Prostate gland (tissue), 2 donors: ENCODE measurements around the gene TK1. TPM values are rescaled to one million over a fixed set of nuclear protein-coding genes. Genes with fewer than 3 reads are reported as not detected.

Source experiments
- DNase-seq: peaks from one replicate; pipeline ENCODE4 v3.0.0-alpha.2; 2019; ENCODE audit warnings: low spot score
- H3K27ac ChIP-seq, 2 donors: fragments of 200-600 bp; sonication (generic); 2 replicates each; pipeline ENCODE4 v1.5.1; 2017 to 2019
- H3K27me3 ChIP-seq: fragments of 200-600 bp; sonication (generic); replicated peaks from 2 replicates; pipeline ENCODE4 v1.5.1; 2019; ENCODE audit not compliant: insufficient read depth
- H3K36me3 ChIP-seq, 2 donors: fragments of 200-600 bp; sonication (generic); 1 replicate in 1 of 2; 2 replicates in 1 of 2; pipeline versions ENCODE4 v1.5.1 to v1.8.1; 2017 to 2019
- H3K4me1 ChIP-seq: fragments of 200-600 bp; sonication (generic); replicated peaks from 2 replicates; pipeline ENCODE4 v1.5.1; 2019
- H3K4me3 ChIP-seq, 2 donors: fragments of 200-600 bp; sonication (generic); 2 replicates each; pipeline ENCODE4 v1.5.1; 2017 to 2019
- H3K9me3 ChIP-seq: fragments of 200-600 bp; sonication (generic); 2 replicates; pipeline ENCODE4 v1.5.1; 2017
- CTCF ChIP-seq, 4 experiments: fragments of 200-600 bp in 2 of 4; fragments of 450-650 bp in 2 of 4; sonication (generic) in 2 of 4; IDR thresholded peaks; 1 replicate in 3 of 4; 2 replicates in 1 of 4; pipeline ENCODE4 v1.5.1; 2016 to 2019; ENCODE audit warnings: antibody characterized with exemption in 4 of 4, mild to moderate bottlenecking in 2 of 4, moderate library complexity in 2 of 4
- POLR2A ChIP-seq: fragments of 450-650 bp; IDR thresholded peaks from one replicate; pipeline ENCODE4 v1.6.1; 2016; ENCODE audit warnings: antibody characterized with exemption, mild to moderate bottlenecking
- POLR2AphosphoS5 ChIP-seq: sonication (generic); formaldehyde crosslinking; IDR thresholded peaks from one replicate; pipeline ENCODE4 v1.6.1; 2017; ENCODE audit warnings: antibody characterized with exemption
- WGBS: methylation state at CpG from one replicate; pipeline ENCODE4 v1.1.5; 2018; 5-methylcytosine and 5-hydroxymethylcytosine counted together
- intact Hi-C: fragments of 100-400 bp; cut with DNase I; formaldehyde crosslinking; loops from one replicate; pipeline ENCODE4 v1.14.2; 2022
- total RNA-seq, 2 donors: library from RNA; depleted of rRNA; stranded (reverse); fragments of >200 nt; gene quantifications; one replicate each; pipeline ENCODE4 v1.1.0, GENCODE V29; 2016

The TK1 gene
- total RNA-seq, 2 donors from 2014 or later: 10.8 to 11.2 TPM

DNA sequence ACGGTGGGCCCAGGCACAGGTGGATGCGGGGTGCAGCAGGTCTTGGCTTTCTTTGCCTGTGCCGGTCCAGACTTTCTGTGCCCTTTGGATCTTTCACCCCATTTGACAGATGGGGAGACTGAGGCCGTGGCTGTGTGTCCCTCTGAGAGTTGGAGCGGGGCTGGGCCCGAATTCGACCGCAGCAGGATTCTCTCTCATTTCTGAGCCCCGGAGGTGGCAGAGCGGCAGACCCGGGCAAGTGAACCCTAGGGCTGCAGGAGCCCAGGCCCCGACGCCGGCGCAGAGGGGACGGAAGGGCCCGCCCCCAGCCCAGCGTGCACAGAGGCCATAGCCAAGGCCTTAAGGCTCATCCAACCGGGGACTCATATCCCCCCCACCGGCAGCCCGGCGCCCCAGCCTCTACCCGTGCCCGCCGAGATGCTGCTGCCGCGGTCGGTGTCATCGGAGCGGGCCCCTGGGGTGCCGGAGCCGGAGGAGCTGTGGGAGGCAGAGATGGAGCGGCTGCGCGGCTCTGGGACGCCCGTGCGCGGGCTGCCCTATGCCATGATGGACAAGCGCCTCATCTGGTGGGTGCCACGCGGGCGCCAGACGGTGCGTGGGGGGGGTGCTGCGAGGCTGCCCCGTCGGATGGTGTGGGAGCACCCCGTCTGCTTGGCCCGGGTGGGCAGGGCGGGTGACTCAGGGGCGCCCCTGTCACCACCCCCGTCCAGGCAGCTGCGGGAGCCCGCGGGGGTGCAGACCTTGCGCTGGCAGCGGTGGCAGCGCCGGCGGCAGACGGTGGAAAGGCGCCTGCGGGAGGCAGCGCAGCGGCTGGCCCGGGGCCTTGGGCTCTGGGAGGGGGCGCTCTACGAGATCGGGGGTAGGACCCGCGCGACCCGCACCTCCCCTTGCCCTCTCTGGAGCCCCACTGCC is 55.4 kb downstream of the TK1 start:
- no peak for DNase-seq
- 30% methylated on average over 52 of the region's 74 CpGs for WGBS
- intact Hi-C loops: no loop called here
- H3K4me1 ChIP-seq: peaks cover 10% of the 10 kb centered on the region
- no peaks in the 10 kb centered on the region for H3K36me3 ChIP-seq
- peak overlapping the region; percentile 13 to 27 for H3K4me3 ChIP-seq
- H3K27ac ChIP-seq: peak overlapping the region in 1 of 2 donors; percentile 4
- no peaks in the 10 kb centered on the region for H3K9me3 ChIP-seq
- TF ChIP-seq POLR2AphosphoS5 (no peak), CTCF (IDR thresholded peaks at IDR 0.05) (no peak), POLR2A (no peak)
- no peaks in the 10 kb centered on the region for H3K27me3 ChIP-seq

DNA sequence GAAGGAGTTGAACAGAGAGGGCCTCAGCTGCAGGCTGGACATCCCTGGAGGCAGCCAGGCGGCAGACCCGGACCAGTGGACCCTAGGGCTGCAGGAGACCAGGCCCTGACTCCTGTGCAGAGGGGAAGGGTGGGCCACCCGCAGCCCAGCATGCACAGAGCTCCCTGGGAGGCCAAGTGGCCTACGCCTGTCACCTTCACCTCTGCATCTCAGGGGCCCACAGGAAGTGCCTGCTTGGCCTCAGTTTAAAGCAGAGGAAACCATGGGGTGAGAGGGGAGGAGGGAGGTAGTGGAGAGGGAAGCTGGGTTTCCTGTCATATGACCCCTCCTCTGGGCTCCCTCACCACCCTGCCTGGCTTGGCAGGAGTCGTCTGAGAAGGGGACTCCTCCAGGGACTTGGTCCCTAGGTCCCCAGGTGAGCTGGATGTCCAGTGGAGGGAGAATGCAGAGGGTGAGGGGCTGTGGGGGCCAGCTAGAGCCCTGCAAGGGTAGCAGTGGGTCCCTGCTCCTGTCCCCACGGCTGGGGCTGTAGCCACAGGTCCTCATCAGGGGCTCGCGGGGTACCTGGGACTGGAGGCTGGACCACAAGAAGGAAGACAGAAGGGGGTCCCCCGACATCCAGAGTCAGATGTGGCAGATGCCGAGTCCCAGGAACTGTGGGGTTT is 56.3 kb downstream of the TK1 start, which contains the start of gene TMC8:
Gene TMC8, plus strand, starts transcription at position 335 of the 665 bp plus-strand sequence. CDS start 818 bp downstream, outside the sequence.
- H3K9me3 ChIP-seq: no peaks in the 10 kb centered on the region
- DNase-seq: no peak
- WGBS: 89% methylated on average over 10 of the region's 10 CpGs
- H3K4me3 ChIP-seq: peak within 1 kb of the TSS; percentile 13 to 27
- intact Hi-C loops: no loop called here
- no peaks in the 10 kb centered on the region for H3K36me3 ChIP-seq
- H3K4me1 ChIP-seq: peaks cover 12% of the 10 kb centered on the region
- H3K27ac ChIP-seq: no peak within 1 kb of the TSS
- no peaks in the 10 kb centered on the region for H3K27me3 ChIP-seq
- TF ChIP-seq CTCF (IDR thresholded peaks at IDR 0.05) (no peak), POLR2A (no peak), POLR2AphosphoS5 (no peak)

DNA sequence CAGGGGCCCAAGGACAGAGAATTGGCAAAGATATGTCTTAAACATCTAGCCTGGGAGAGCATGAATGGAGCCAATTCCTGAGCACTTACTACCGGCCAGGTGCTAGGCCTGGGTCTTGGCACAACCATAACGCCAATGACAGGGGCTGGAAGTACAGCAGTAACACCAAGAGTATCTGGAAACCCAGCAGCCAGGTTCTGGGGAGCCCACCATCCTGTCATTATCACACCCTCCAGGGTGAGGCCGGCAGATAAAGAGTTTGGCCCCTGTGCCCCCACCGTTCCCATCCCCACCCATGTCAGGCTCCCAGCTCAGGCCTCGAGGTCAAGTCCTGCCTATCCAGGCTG is 56.8 kb downstream of the TK1 start:
- no peak for DNase-seq
- Histone ChIP-seq H3K4me1 (peaks cover 12% of the 10 kb centered on the region), H3K36me3 (no peaks in the 10 kb centered on the region), H3K27me3 (no peaks in the 10 kb centered on the region), H3K9me3 (no peaks in the 10 kb centered on the region), H3K27ac (no peak overlapping the region), H3K4me3 (no peak overlapping the region)
- no peak for TF ChIP-seq CTCF (IDR thresholded peaks at IDR 0.05)
- no peak for TF ChIP-seq POLR2AphosphoS5
- TF ChIP-seq POLR2A: no peak
- intact Hi-C loops: no loop called here
- 67% methylated on average over 5 of the region's 5 CpGs for WGBS

DNA sequence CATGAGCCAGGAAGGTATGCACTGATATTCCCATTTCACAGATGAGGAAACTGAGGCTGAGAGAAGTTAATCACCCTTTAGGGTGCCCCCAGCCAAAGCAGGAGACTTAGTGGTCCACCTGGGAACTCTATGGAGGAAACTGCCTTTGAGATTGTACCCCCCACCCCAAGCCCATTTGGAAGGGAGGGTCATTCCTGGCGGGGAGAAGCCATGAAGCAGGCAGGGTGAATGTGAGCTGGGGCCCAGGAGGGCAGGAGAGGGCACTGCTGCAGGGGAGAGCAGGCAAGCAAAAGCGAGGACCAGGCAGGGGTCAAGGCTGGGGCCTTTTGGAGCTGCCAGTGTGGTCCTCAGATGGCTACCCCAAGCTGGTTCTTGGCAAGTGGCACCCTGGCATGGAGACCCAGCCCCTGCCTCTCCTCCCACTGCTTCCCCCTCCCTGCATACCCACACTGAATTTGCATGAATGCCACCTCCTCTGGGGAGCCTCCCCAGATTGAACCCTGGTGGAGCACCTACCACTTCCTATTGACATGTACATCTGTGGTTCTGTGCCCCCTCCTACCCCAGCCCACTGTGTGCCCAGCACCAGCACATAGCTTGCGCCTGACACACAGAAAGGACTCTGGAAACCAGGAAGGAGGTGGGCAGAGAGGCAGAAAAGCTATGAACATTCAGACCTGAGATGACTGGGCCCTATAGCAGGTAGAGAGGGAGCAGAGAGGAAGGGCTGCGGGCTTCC is 57.3 kb downstream of the TK1 start:
- 87% methylated on average over 4 of the region's 4 CpGs for WGBS
- peaks cover 12% of the 10 kb centered on the region for H3K4me1 ChIP-seq
- no peak for DNase-seq
- no peaks in the 10 kb centered on the region for H3K9me3 ChIP-seq
- no peaks in the 10 kb centered on the region for H3K27me3 ChIP-seq
- no peak overlapping the region for H3K4me3 ChIP-seq
- peak overlapping the region in 1 of 2 donors; percentile 90 for H3K27ac ChIP-seq
- H3K36me3 ChIP-seq: no peaks in the 10 kb centered on the region
- TF ChIP-seq POLR2AphosphoS5 (no peak), POLR2A (no peak), CTCF (IDR thresholded peaks at IDR 0.05) (no peak)
- intact Hi-C loops: no loop called here
